ENCODE results near the gene PAX5. TPM values are rescaled to one million over a fixed set of nuclear protein-coding genes. Genes with fewer than 3 reads are reported as not detected.

Gene PAX5
- total RNA-seq, 1 experiment from 2014 or later = not detected

- no peak for DNase-seq (ENCODE audit: low read depth)
Measured at GRCh38 chr9:36839131-36839885, 194.8 kb downstream of the PAX5 start.

DNA sequence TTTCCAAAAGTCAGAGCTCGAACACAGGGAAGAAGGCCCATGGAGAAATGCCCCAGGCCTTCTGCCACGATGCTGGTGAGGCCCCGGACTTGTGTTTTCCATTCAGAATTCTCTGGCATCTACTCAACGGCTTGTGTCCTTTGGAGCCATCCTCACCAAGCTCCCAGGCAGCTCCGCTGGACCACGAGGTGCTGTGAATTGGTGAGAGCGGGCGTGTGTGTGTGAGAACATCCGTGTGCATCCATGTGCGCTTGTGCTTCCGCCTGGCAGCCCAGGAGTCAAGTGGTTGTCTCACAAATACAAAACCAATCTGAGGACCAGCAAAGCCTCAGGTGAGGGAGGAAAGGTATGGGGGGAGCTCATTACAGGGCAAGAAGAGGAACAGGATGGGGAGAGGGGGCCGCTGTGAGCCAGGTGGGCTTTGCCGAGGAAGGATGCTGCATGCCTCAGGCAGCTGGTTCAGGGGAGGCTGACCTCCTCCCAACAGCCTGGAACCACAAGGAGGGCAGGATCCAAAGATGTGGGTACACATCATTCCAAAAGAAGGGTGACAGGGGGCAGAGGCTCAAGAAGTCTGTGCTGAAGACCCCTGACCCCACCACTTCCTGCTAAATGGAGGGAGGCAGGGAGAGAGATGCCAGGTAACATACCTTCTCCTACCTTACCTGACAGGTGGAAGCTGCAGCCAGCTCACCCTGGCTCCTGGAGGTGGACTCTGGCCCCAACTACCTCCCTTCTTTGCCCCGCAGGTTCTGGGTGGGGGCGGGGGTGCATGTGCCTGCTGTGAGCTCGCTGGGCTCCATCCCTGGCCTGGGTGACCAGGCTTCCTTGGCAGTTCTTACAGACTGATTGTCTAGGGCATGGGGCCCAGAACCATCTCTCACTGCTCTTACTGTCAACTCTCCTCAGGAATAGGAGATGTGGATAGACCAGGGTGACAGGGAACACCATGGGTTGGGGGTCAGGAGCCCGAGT lies 196.3 kb downstream of the PAX5 start:
- DNase-seq (ENCODE audit: low read depth) = no peak

DNA sequence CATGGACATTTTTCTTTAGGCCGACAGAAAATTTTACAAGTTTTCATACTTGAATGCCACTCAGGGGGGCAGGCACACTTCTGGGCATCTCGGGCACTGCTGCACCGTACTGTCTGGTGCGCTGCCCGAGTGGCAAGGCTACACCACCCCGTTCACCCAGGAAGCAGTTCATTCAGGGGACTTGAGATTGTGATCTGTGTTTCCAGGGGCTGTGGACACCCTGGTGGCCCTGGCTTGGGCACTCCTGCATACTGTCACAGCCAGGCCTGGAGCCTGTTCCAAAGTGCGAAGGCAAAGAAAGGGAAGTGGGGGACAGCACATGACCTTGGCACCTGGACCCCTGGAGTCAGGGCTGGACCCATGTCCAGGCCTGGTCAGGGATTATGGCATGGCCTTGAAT lies 197.6 kb downstream of the PAX5 start:
- no peak for DNase-seq (ENCODE audit: low read depth)

GRCh38 chr9:36835271-36835996 lies 198.6 kb downstream of the PAX5 start:
- DNase-seq (ENCODE audit: low read depth) = no peak

DNA sequence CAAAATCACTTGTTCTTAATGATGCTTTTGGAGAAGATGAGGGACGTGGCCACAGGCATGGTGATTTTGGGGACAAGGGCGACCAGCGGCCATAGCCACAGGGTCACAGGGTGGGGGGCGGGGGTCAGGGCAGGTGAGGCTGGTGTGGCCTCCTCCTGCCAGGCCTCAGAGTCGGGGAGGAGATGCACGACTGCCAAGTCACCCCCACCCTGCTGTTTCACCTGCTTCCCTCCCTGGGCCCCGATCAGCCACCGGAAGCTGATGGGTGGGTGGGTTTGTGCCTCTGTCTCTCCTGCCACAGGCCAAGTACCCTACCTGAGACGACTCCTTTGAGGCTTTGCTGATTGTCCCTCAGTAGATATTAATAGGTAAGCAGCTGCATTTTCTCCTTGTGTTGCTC lies 199.3 kb downstream of the PAX5 start:
- DNase-seq (ENCODE audit: low read depth) = no peak

DNA sequence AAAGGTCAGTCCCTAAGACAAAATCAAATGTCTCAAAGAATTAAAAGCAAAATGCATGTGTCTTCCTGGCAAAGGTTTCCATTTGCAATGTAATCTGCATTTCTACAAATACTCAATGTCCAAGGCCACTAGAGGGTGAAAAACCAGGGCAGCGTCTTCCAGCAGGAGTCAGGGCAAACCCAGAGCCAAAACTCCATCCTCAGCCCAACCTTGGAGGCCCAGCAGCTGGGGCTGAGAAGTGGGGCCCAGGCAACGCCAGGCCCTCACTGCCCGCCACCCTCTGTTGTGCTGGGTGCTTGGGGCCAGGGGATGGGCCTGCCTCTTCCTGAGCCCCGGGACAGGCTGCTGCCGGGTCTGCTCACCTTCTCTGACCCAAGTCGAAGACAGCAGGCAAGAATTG lies 200.1 kb downstream of the PAX5 start:
- no peak for DNase-seq (ENCODE audit: low read depth)

DNA sequence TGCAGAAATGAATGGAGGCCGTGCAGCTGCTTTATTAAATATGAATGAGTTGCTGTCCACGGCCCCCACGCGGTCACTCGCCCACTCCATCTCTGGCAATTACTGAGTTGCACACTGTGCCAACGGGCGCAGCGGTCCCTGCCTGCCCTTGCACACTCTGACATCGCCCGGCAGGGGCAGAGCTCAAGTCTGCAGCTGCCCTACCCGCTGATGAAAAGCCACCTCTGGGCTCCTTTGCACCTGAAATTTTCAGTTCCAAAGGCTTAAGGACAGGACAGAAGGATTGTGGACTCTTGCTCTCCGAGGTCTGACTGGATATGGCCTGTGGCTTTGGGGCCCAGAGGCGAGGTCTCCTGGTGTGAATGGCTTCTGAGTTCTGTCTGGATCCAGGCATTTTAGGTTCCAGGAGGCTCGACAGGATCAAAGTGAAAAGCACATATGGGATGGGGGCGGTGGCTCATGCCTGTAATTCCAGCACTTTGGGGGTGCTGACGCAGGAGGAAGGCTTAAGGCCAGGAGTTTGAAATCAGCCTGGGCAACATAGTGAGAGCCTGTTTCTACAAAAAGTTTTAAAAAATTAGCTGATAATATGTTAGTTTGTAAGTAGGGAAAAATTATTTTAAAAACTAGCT lies 201.8 kb downstream of the PAX5 start:
- DNase-seq (ENCODE audit: low read depth) = no peak

DNA sequence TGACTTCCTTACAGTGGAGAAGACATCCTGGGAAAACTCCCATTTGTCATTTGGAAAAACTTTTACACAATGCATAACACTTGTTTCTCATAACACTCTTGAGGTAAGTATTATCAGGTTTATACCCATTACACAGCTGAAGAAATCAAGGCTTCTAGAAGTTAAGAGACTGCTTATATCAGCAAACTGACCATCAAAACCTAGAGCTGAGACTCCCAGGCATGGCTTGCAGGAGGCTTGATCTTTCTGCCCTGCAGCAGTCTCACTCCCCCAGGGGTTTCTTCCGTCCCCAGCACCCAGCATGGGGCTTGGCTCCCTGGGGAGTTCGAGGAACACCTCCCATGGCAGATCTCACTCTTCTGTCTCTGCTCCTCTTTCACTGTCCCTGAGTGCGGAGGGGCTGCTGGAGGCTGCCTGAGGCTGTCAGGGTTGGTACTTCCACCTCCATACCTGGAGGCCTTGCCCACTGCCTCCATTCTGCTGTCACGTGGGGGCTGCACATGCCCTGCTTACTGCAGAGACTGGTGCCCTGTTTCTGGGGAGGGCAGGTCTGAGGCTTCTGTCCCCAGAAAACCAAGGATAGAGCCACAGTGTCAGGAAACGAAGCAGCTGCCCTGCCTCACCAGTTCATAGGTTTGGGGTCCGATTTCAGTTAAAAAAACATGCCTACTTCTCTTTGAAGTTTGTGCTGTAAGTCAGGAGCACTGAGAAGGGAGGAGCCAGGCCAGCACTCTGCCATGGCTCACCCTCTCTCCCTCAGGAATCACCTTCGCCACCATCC lies 202.5 kb downstream of the PAX5 start:
- no peak for DNase-seq (ENCODE audit: low read depth)

- no peak for DNase-seq (ENCODE audit: low read depth)
Measured at GRCh38 chr9:36828611-36829013, 205.5 kb downstream of the PAX5 start.

DNA sequence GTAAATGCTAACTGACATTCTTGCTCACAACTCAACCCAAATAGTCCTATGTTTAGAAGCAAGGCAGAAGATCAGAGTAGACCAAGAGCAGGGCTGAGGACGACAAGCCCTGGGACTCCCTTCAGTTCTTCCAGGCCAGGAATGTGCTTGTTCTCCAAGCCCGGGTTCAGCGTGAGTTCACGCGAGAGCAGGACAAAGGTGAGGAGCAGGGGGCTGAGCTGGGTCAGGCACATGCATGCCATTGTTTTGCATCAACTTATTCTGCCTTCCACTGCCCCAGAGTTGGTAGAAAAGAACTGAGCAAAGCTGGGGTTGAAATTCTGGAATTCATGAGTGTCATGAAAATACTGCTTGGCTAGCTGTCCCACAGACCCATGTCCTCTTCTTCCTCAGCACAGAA lies 206.5 kb downstream of the PAX5 start:
- no peak for DNase-seq (ENCODE audit: low read depth)

GRCh38 chr9:36826581-36826980 lies 207.5 kb downstream of the PAX5 start:
- no peak for DNase-seq (ENCODE audit: low read depth)

DNA sequence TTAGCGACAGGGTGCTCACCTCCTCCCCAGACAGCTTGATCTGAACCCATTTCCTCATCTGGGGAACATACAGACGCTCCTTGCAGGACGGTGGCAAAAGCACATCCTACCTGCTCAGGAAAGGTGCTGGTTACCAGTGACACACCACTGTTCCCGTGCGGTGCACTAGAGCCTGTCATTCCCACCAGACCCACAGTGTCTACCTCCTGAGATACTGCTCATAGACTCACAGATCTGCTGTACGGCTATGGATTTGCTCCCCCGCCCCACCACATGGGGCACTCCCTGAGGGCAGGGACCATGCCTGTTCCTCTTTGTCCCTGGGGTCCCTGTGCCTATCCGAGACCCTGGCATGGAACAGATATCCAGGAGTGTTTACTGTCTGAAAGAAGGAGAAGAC lies 208.9 kb downstream of the PAX5 start:
- no peak for DNase-seq (ENCODE audit: low read depth)

- DNase-seq (ENCODE audit: low read depth) = no peak
Measured at GRCh38 chr9:36823934-36824333, 210.1 kb downstream of the PAX5 start.

DNA sequence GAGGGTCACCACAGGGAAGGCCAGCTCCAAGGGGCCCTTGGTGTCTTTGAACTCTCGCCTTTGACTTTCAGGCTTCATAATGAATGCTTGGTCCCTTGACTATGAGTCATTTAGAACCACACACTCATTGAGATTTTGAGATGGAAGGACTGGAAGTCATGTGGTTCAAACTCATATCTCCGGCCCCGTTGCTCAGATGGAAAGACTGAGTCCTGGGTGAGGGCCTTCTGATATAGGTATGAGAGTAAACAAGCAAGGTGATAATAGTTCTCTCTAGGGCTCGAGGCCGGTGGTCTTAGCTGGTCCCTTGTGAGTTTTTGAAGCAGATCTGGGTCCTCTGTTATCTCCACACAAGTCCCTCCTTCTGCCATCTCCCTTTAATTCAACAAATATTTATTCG lies 210.6 kb downstream of the PAX5 start:
- no peak for DNase-seq (ENCODE audit: low read depth)

- no peak for DNase-seq (ENCODE audit: low read depth)
Measured at GRCh38 chr9:36822201-36822600, 211.9 kb downstream of the PAX5 start.

DNA sequence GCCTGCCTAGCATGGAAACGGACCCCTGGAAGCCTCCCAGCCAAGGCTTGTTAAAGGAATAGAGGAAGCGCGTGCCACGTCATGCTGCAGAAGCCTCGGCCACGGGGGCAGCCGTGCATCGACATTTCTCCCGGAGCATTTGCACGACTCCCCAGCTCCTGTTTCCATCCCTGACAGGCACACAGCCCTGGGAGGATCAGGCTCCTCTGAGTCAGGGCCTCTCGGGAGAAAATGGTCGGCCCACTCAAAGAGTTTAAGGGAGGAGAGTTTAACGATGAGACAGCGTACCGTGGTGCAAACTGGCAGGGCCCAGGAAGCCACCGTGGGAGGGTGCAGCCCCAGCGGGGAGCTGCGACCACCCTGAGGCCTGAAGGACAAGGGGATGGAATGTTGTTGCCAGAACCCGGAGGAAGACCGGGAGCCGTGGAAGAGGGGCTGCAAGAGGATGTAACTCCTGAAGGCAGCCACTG lies 213.6 kb downstream of the PAX5 start:
- no peak for DNase-seq (ENCODE audit: low read depth)

DNA sequence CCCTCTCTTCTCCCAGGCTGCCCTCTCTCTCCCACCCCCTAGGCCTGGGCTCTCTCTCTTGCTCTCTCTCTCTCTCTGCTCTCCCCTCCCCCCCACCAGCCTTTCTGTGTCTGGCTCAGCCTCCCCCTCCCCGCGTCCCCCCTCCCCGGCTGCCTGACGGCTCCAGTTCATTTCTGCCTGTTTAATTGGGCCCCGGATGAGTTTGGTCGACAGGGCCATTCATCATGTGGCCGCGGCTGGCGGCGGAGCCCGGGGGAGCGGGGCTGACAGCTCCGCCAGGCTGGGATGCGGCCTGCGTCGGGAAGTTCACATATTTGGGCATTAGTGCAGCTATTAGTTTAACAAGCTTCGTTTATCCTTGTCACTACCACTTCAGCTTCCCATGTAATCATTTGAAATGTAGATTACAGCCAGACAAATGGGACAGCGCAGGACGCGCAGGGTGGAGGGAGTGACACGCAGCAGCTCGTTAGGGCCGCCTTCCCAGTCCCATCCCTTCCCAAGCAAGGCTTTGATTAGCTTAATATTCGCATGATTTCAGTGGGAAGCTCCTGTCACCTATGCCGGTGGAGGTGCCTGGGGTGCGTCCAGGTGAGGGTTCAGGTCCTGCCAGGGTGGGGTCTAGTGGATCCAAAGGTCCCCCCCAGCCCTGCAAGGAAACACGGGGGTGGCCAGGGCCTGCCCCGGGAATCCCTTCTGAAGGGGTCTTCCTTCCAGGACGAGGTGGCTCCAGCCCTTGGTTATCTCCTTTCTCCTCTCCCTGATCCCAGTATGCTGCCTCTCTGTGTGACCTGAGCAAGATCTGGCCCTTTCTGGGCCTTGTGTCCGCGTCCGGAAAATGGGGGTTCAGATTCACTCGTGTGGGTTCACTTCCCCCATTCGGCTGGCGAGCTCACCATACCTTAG lies 214.8 kb downstream of the PAX5 start:
- DNase-seq (ENCODE audit: low read depth) = no peak

DNA sequence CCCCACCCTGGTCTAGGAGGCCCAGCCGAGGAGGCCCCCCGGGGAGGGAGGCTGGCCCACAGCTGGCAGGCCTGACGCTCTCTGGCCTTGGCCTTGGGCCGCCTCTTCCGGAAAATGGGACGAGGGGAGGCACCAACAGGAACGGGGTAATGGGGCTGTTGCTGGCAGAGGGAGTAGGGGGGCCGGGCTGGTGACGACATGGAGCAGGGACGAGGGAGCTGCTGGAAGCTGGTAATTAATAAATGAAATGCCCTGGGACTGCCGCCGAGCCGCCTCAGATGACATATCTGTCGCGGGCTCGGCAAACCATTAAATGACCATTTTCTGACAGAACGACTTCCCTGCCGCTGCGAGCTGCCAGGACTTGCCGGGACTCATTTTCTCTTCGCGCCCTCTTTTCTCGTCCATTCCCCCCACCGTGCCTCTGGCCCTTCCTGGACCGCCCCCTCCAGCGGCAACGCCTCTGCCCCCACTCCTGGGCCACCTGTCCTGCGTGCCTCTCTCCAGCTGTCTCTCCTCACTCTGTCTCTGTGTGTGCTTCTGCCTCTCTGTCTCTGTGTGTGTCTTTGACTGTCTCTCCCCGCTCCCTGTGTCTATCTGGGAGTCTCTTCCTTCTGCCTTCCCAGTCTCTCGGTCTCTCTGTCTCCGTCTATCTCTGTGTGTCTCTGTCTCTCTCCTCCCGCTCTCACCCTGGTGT lies 215.7 kb downstream of the PAX5 start:
- DNase-seq (ENCODE audit: low read depth) = no peak
